Measurements from ENCODE around the gene FRMD5.

The FRMD5 gene

DNA sequence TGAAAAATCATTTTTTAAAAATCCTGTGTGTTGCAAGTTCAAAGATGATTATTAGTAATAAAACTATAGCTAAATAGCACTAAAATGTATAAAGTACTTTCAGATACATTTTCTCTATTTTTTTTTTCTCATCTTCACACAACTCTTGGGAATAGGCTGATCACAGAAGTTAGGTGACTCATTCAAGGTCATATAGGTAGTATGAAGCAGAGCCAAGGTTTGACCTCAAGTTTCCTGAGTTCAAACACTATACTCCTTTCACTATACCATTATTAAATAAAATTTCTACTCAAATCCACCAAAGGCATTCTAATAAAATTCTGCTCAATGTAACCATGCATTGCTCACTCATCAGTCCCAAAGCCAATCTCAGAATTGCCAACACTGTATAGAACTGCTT lies 21.3 kb downstream of the FRMD5 start:
- H3K27me3 ChIP-seq (ENCODE audit: low read depth, low read length), result peaks cover 21% of the 10 kb centered on the region
- H3K9ac ChIP-seq (ENCODE audit: low read length), result no peak overlapping the region
- H3K79me2 ChIP-seq (ENCODE audit: low read length), result no peaks in the 10 kb centered on the region
- H3K4me1 ChIP-seq (ENCODE audit: low read length), result no peaks in the 10 kb centered on the region
- no peaks in the 10 kb centered on the region for H4K20me1 ChIP-seq (ENCODE audit: insufficient read depth, low read length)
- no peaks in the 10 kb centered on the region for H3K9me3 ChIP-seq (ENCODE audit: insufficient read depth, low read length)
- H3K4me2 ChIP-seq (ENCODE audit: low read length), result no peak overlapping the region
- no peak overlapping the region for H2AFZ ChIP-seq (ENCODE audit: low read depth, low read length)
- TF ChIP-seq EZH2phosphoT487 (IDR thresholded peaks at IDR 0.05; ENCODE audit: low read depth), result no peak
- TF ChIP-seq, protein P1, sequence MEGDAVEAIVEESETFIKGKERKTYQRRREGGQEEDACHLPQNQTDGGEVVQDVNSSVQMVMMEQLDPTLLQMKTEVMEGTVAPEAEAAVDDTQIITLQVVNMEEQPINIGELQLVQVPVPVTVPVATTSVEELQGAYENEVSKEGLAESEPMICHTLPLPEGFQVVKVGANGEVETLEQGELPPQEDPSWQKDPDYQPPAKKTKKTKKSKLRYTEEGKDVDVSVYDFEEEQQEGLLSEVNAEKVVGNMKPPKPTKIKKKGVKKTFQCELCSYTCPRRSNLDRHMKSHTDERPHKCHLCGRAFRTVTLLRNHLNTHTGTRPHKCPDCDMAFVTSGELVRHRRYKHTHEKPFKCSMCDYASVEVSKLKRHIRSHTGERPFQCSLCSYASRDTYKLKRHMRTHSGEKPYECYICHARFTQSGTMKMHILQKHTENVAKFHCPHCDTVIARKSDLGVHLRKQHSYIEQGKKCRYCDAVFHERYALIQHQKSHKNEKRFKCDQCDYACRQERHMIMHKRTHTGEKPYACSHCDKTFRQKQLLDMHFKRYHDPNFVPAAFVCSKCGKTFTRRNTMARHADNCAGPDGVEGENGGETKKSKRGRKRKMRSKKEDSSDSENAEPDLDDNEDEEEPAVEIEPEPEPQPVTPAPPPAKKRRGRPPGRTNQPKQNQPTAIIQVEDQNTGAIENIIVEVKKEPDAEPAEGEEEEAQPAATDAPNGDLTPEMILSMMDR (IDR thresholded peaks at IDR 0.05; ENCODE audit: low read depth, low read length), result no peak
- H3K36me3 ChIP-seq (replicated peaks; ENCODE audit: low read depth, low read length), result no peaks in the 10 kb centered on the region
- no peak overlapping the region for H3K27ac ChIP-seq (ENCODE audit: low read length)
- no peak overlapping the region for H3K4me3 ChIP-seq (ENCODE audit: low read length)

DNA sequence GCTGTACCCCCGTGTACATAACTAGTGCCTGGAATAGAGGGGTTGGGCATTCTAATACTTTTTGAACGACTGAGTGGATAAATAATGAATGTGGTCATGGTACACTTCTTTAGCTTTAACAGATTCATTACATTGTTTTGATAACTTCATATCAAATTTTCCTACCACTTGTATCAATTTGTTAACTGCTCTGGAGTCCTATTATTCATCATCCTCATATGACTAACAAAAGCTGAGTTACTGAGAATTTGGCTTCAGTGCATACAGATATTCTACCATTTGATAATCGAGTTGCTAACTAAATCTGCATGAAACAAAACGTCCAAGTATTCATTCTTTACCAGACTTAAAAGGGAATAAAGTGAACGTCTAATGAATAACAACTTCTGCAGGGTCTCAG lies 31.7 kb downstream of the FRMD5 start:
- Histone ChIP-seq H3K27me3 (ENCODE audit: low read depth, low read length) (no peaks in the 10 kb centered on the region), H3K4me2 (ENCODE audit: low read length) (no peak overlapping the region), H3K4me3 (ENCODE audit: low read length) (no peak overlapping the region), H3K4me1 (ENCODE audit: low read length) (no peaks in the 10 kb centered on the region), H3K27ac (ENCODE audit: low read length) (no peak overlapping the region), H3K9me3 (ENCODE audit: insufficient read depth, low read length) (no peaks in the 10 kb centered on the region), H3K79me2 (ENCODE audit: low read length) (no peaks in the 10 kb centered on the region), H3K36me3 (replicated peaks; ENCODE audit: low read depth, low read length) (no peaks in the 10 kb centered on the region), H4K20me1 (ENCODE audit: insufficient read depth, low read length) (no peaks in the 10 kb centered on the region), H2AFZ (ENCODE audit: low read depth, low read length) (no peak overlapping the region), H3K9ac (ENCODE audit: low read length) (no peak overlapping the region)
- TF ChIP-seq, protein P1 (IDR thresholded peaks at IDR 0.05; ENCODE audit: low read depth, low read length), result no peak
- TF ChIP-seq EZH2phosphoT487 (IDR thresholded peaks at IDR 0.05; ENCODE audit: low read depth), result no peak

DNA sequence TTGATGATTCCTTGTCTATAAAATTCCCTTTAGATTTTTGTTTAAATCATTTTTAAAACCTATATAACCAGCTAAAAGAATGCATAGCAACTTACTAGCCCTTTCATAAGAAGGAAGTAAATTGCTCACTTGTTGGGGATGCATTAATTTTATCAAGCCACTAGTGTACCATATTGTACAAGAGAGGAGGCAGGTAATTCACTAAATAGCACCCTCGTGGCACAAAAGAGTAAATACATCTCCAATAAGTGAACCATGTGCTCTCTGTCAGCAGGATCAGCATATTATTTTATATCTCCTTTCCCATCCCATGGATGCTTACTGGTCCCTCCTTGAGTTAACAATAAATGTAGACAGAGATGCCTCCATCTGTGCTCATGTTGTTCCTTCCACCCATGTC lies 34.3 kb downstream of the FRMD5 start:
- Histone ChIP-seq H3K27ac (ENCODE audit: low read length) (no peak overlapping the region), H3K4me2 (ENCODE audit: low read length) (no peak overlapping the region), H3K4me1 (ENCODE audit: low read length) (peaks cover 11% of the 10 kb centered on the region), H3K79me2 (ENCODE audit: low read length) (no peaks in the 10 kb centered on the region), H3K27me3 (ENCODE audit: low read depth, low read length) (no peaks in the 10 kb centered on the region), H3K9me3 (ENCODE audit: insufficient read depth, low read length) (no peaks in the 10 kb centered on the region), H3K9ac (ENCODE audit: low read length) (no peak overlapping the region), H3K36me3 (replicated peaks; ENCODE audit: low read depth, low read length) (no peaks in the 10 kb centered on the region), H3K4me3 (ENCODE audit: low read length) (no peak overlapping the region), H4K20me1 (ENCODE audit: insufficient read depth, low read length) (no peaks in the 10 kb centered on the region), H2AFZ (ENCODE audit: low read depth, low read length) (no peak overlapping the region)
- TF ChIP-seq, protein P1 (IDR thresholded peaks at IDR 0.05; ENCODE audit: low read depth, low read length), result no peak
- TF ChIP-seq EZH2phosphoT487 (IDR thresholded peaks at IDR 0.05; ENCODE audit: low read depth), result no peak

DNA sequence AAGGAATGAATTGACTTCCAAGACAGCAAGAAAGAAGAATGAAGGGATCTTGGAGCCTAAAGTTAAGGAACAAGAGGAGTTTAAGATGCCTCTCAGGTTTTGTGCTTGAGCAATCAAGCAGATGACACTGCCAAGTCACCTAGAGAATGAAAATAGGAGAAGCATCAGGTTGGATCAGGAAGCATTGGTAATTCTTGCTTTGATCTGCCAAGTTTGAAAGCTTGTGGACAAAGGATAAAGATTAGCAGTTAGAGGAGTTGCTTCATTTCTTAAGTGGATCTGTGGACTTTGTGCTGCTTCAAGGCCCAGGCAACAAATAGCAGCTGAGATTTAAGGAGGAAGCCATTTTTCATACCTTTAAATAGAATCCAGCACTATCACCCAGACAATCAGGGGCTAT lies 35.6 kb downstream of the FRMD5 start:
- Histone ChIP-seq H3K4me3 (ENCODE audit: low read length) (no peak overlapping the region), H3K4me2 (ENCODE audit: low read length) (no peak overlapping the region), H3K27me3 (ENCODE audit: low read depth, low read length) (no peaks in the 10 kb centered on the region), H2AFZ (ENCODE audit: low read depth, low read length) (no peak overlapping the region), H4K20me1 (ENCODE audit: insufficient read depth, low read length) (no peaks in the 10 kb centered on the region), H3K79me2 (ENCODE audit: low read length) (no peaks in the 10 kb centered on the region), H3K9ac (ENCODE audit: low read length) (no peak overlapping the region), H3K27ac (ENCODE audit: low read length) (no peak overlapping the region), H3K4me1 (ENCODE audit: low read length) (peaks cover 11% of the 10 kb centered on the region), H3K9me3 (ENCODE audit: insufficient read depth, low read length) (no peaks in the 10 kb centered on the region), H3K36me3 (replicated peaks; ENCODE audit: low read depth, low read length) (no peaks in the 10 kb centered on the region)
- TF ChIP-seq, protein P1 (IDR thresholded peaks at IDR 0.05; ENCODE audit: low read depth, low read length), result no peak
- no peak for TF ChIP-seq EZH2phosphoT487 (IDR thresholded peaks at IDR 0.05; ENCODE audit: low read depth)

All from OCI-LY3 (cell line).